ENCODE measurements around the gene PSMC2.

PSMC2 gene

DNA sequence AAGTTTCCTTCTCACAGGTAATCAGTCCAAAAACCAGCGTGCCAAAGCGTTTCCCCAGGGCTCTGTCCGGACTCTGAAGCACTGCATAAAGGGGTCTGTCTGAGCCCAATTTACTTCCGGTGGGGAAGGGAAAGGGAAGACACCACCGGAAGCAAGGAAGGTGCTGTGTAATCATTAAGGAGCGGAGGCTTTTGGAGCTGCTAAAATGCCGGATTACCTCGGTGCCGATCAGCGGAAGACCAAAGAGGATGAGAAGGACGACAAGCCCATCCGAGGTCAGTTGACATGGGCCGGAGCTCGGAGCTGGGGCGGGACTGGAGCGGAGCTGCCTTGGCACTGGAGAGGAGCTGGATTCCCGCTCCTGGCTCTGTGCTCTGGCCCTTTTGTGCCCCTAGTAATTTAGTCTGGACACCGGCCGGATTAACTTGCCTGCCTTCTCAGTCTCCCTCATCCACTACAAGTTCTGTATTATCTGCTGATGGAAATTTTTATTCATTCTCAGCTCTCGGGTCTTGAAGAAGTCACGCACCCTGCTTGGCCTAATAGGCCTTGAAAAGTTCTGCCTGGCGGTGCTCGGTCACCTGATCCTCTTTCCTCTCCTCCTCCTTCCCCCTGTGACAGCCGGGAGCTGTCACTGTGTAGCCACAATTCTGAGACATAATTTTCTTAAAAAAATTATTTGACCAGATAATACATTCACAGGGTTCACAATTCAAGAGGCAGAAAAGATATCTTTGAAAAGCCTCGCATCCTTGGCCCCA is at the start of gene PSMC2:
TSS of gene PSMC2 (plus strand) at position 137 of the 761 bp plus-strand sequence. CDS start at position 206, 69 bp downstream.
- DNase-seq: peak; percentile 74

- DNase-seq: no peak
Observed at GRCh38 chr7:103297837-103298179, 49.6 kb upstream of the PSMC2 start.

DNA sequence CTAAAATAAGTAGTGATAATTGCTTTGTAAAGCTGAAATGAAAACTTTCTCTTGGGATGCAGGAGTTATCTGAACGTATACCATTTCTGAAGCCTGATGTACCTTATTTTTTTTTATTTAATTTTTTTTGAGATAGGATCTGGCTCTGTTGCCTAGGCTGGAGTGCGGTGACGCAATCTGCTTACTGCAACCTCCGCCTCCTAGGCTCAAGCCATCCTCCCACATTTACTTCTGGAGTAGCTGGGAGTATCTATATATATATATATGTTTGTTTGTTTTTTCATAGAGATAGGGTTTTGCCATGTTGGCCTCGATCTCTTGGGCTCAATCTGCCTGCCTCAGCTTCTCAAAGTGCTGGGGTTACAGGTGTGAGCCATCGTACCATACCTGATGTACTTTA is 47.8 kb upstream of the PSMC2 start:
- no peak for DNase-seq

DNA sequence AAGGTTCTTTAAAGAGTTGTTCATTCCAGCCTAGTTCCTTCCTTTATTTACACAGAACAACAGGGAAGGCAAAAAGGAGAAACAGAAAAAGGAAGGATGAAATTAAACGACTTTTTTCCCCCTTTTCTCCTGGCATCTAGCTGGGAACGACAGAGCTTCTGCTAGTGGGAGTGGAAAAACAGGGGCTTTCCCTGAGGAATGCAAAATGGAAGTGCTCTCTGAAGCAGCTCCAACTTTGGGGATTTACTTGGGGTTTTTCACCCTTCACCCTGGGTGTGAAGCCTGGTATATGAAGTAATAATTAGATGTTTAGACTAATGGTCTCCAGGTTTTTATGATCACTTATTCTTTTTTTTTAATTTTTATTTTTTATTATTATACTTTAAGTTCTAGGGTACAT is 46.0 kb upstream of the PSMC2 start:
- no peak for DNase-seq

DNA sequence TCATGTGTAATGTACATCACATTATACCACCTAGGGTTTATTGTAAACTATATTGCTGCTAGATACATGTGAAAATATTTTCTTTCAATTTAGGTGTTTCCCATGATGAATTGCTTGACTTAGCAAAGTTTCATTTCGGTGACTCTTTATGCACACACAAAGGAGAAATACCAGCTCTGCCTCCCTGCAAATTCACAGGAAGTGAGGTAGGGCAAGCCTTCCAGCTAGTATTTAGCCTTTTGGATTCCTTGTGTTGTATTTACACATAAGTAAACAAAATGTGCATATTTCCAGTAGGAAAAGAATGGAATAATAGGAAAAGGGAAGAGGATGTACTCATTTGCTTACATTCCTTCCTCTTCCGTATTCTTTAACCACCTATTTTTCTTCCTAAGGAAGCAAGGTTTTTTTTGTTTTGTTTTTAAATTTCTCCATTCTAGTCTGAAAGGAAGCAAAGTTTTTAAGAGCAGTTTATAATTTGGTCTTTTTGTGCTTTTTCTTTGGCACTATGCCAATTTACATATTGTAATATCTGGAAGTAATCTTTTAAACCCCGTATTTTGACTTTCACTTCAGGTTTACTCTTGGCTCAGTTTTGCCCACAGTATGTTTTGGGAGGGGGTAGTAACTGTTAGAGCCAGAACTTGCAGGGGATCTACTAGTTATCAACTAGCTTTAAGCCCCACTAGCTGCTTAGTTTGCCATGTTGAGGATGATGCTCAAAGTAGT is 39.8 kb upstream of the PSMC2 start:
- DNase-seq: no peak

DNA sequence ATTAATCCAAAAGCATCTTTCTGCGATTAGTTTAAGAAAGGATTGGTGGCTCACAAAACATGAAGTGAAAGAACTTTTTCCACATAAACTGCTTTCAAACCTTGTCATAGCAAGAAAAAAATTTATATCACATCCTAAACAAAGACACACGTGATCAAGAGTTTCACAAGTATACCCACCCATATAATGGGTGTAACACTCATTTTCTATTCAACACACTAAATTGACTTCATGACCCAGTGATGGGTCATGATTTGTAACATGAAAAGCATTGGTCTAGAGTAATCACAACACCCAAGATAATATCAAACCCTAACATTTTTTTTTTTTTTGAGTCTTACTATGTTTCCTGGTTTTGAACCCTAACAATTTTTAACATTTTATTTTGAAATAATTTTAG is 32.6 kb upstream of the PSMC2 start:
- no peak for DNase-seq

DNA sequence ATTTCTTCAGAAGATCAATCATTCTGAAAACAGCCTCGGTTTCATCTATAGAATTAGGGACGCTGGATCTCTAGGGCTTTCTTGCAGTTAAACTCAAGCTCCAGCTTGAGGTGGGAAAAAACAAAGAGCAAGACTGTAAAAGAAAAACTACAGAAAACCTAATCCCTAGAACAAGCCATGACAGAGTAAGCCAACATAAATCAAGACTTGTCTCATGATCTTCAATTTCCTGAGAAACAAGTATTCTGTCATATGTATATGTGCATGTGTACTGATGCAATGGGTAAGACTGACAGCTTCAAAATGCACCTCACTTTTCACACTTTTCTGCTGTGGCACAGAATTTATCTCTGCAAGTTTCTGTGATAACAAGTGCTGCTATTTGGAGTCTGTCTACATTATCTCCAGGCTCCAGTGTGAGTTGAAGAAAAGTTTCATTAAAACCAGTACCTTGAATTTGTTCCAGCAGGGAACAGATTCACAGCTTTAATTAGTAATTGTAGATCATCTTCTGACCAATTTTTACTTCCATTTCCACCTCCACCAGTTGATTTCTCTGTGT is 31.0 kb upstream of the PSMC2 start:
- no peak for DNase-seq

- DNase-seq: no peak
Observed at GRCh38 chr7:103317009-103317408, 30.4 kb upstream of the PSMC2 start.

GRCh38 chr7:103325744-103326143 is 21.7 kb upstream of the PSMC2 start:
- no peak for DNase-seq

DNA sequence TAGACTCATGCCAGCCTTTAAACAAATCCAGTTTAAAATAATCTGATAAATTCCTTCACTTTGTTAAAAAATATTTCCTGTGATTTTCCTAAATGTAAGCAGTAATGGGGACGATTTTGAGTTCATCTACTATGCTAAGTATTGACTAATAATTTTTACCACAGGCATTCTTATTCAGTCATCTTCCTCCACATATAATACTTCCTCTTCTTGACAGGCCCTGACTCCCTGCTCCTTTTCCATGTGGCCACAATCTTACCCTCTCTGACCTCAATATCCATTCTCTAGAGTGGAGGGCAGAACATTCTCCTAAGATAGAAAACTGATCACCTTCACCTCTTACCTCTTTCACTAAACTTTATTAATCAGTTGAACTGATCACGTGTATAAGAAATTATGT is 10.7 kb upstream of the PSMC2 start:
- DNase-seq: no peak

DNA sequence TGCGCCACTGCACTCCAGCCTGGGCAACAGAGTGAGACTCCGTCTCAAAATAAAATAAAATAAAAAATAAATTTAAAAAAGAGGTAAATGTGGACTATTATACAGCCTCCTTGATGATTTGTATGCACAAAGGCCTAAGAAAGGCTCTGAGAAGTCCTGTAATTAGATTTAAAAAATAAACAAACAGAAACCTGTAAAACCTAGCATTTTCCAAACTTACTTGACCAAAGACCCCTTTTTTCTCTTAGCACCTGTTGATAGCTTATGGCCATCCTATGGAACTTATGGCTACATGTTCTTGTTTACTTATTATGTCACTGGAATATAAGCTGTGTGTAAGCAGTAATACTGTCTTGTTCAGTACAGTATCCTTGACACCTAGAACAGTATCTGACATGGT is 8.6 kb upstream of the PSMC2 start:
- no peak for DNase-seq

GRCh38 chr7:103341466-103341865 is 6.0 kb upstream of the PSMC2 start:
- no peak for DNase-seq

- no peak for DNase-seq
Observed at GRCh38 chr7:103343332-103343731, 4.1 kb upstream of the PSMC2 start.

- no peak for DNase-seq
Observed at GRCh38 chr7:103343758-103344452, 3.5 kb upstream of the PSMC2 start.

GRCh38 chr7:103344453-103345149 is 2.8 kb upstream of the PSMC2 start, which contains the start of gene DNAJC2:
DNAJC2 (minus strand) TSS chr7:103344767; CDS start chr7:103344622, 145 bp downstream.
- peak; percentile 78 for DNase-seq

DNA sequence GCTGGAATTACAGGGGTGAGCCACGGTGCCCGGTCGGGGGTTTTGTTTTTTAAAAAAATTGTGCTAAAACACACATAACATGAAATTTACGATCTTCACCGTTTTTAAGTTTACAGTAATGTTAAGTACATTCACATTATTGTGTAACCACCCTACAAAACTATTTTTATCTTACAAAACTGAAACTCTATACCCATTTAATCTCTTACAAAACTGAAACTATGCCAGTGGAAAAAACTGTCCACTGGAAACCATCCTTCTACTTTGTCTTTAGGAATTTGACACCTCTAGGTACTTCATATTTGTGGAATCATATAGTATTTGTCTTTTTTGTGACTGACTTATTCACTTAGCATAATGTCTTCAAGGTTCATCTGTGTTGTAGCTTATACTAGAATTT is 1.0 kb upstream of the PSMC2 start:
- DNase-seq: no peak

DNA sequence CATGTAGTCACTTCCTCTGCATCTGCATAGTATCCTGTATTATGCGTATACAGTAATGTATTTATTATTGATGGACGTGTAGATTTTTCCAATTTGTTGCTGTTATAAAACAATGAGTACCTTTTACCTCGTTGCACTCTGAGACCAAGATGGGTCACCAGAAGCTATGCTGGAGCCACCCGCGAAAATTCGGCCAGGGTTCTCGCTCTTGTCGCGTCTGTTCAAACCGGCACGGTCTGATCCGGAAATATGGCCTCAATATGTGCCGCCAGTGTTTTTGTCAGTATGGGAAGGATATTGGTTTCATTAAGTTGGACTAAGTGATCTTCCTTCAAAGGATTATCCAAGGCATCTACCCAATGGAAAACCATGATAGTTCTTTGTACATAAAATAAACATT is 1.0 kb downstream of the PSMC2 start:
- no peak for DNase-seq

DNA sequence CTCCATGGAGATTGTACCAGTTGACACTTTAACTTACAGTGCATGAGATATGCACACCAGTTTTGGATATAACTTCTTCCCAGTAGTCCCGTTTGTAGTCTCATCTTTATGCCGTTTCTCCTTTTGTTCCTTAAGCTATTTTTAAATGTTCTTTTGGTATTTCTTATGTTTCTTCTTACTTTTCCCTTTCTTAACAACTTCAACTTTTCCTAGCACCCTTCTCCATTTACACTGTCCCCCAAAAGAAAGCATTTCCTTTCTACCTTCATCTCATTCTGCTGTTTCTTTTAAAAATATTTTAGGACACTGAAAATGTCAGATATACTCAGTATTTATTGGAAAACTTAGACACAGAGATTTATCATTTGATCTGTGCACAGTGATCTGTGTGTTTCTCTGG is 1.5 kb downstream of the PSMC2 start:
- no peak for DNase-seq

DNA sequence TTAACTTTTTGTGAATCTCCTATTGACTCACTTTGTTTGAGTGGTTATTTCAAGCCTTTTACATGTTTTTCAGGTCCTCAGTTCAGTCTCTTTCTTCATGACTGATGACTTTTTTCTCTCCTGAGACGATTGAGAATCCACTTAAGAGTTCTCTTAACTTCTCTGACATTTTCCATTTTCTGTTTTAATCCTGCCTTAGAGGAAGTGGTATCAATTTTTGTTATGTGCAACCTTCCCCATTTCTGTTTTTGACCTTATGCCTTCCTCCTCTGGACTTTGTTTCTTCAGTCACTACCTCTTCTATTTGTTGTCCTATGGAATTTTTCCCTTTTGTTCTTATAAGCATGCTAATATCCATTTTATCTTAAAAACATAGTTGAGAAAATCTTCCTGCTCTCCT is 2.4 kb downstream of the PSMC2 start:
- no peak for DNase-seq

DNA sequence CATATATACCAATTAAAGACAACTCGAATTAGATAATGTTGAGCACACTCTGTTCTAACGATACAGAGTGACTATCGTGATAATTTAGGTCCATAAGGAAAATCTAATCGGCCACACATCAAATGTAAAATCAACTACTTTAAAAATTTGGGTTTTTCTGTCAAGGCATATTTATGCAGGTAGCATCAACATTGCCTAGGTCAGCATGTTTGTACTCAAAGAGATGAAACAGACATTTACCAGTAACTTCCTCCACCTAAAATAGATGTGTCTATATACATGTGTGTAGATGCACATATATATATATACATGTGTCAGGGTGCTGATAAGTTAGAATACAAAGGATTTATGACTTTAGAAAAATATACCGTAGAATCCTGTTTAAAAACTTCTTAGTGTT is 22.0 kb downstream of the PSMC2 start:
- no peak for DNase-seq

GRCh38 chr7:103373866-103374643 is 26.6 kb downstream of the PSMC2 start:
- DNase-seq: no peak

Data from NCI-H2107 (cell line).